GM12878 (cell line): ENCODE data around the gene KRTAP10-9.
"Not testable (repeated sequence)": the region's sequence is repeated elsewhere in the genome, so short reads cannot be mapped to it uniquely, and the experiment has no call there.

Source experiments
- BHLHE40 ChIP-seq, 2 experiments: fragments of 450-650 bp in 1 of 2; IDR thresholded peaks; 2 replicates each; pipeline ENCODE4 v1.6.1; 2011 to 2017; ENCODE audit warnings: low read depth in 2 of 2, borderline replicate concordance in 1 of 2, improper control_type of control experiment in 1 of 2, low read length in 1 of 2, mild to moderate bottlenecking in 1 of 2
- CTCF ChIP-seq, 3 experiments: IDR thresholded peaks in 2 of 3; conservative IDR thresholded peaks in 1 of 3; 2 replicates each; pipeline ENCODE4 v1.5.1; 2011; ENCODE audit warnings: low read depth in 3 of 3, low read length in 3 of 3, mild to moderate bottlenecking in 3 of 3, control low read depth in 2 of 3, moderate library complexity in 2 of 3, inconsistent platforms in 1 of 3, mixed read lengths in 1 of 3; ENCODE audit not compliant: control insufficient read depth in 2 of 3, insufficient read depth in 1 of 3; ENCODE audit errors: extremely low read depth in 1 of 3
- EZH2 ChIP-seq: IDR thresholded peaks from 2 replicates; pipeline ENCODE4 v1.6.1; 2012; ENCODE audit warnings: low read depth, mild to moderate bottlenecking, control low read depth, inconsistent platforms, low read length, borderline replicate concordance; ENCODE audit not compliant: control insufficient read depth
- HDAC6 ChIP-seq: fragments of 200-600 bp; sonication (generic); IDR thresholded peaks from one replicate; pipeline ENCODE4 v1.8.0; 2017; ENCODE audit warnings: antibody characterized with exemption; ENCODE audit not compliant: unreplicated experiment
- IRF4 ChIP-seq: IDR thresholded peaks from 2 replicates; pipeline ENCODE4 v1.6.1; 2011; ENCODE audit warnings: low read depth, low read length
- JUND ChIP-seq: IDR thresholded peaks from 2 replicates; pipeline ENCODE4 v1.6.1; 2012; ENCODE audit warnings: low read depth, mild to moderate bottlenecking, low read length, improper control_type of control experiment, moderate library complexity
- POLR2A ChIP-seq: IDR thresholded peaks from 2 replicates; pipeline ENCODE4 v1.6.1; 2011; ENCODE audit warnings: low read depth, mild to moderate bottlenecking, low read length
- RAD21 ChIP-seq: IDR thresholded peaks from 2 replicates; pipeline ENCODE4 v1.6.1; 2011; ENCODE audit warnings: mild to moderate bottlenecking, low read depth, low read length, moderate library complexity; ENCODE audit not compliant: insufficient read depth
- RAD51 ChIP-seq: fragments of 450-650 bp; IDR thresholded peaks from 2 replicates; pipeline ENCODE4 v1.6.1; 2016; ENCODE audit warnings: moderate library complexity, mild to moderate bottlenecking, inconsistent platforms
- ZBED1 ChIP-seq: IDR thresholded peaks from 2 replicates; pipeline ENCODE4 v1.6.1; 2016; ENCODE audit warnings: borderline replicate concordance
- ZBTB40 ChIP-seq: fragments of 450-650 bp; IDR thresholded peaks from 2 replicates; pipeline ENCODE4 v1.6.1; 2016; ENCODE audit warnings: mild to moderate bottlenecking, moderate library complexity, borderline replicate concordance
- TF ChIP-seq, protein P1 (sequence below): IDR thresholded peaks from 2 replicates; pipeline ENCODE4 v1.6.1; 2011; ENCODE audit warnings: mild to moderate bottlenecking, low read depth, low read length, moderate library complexity; ENCODE audit not compliant: insufficient replicate concordance

- TF ChIP-seq, protein P1, sequence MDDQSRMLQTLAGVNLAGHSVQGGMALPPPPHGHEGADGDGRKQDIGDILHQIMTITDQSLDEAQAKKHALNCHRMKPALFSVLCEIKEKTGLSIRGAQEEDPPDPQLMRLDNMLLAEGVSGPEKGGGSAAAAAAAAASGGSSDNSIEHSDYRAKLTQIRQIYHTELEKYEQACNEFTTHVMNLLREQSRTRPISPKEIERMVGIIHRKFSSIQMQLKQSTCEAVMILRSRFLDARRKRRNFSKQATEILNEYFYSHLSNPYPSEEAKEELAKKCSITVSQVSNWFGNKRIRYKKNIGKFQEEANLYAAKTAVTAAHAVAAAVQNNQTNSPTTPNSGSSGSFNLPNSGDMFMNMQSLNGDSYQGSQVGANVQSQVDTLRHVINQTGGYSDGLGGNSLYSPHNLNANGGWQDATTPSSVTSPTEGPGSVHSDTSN, result not testable (repeated sequence)
- TF ChIP-seq ZBTB40; RAD21; JUND; ZBED1; EZH2; CTCF (IDR thresholded peaks at IDR 0.05 in 2 of 3, conservative IDR thresholded peaks at IDR 0.05 in 1 of 3; ENCODE audit: control insufficient read depth in 2 of 3, extremely low read depth in 1 of 3, insufficient read depth in 1 of 3, low read depth in 3 of 3, low read length in 3 of 3); IRF4; HDAC6; POLR2A; RAD51; BHLHE40 (IDR thresholded peaks at IDR 0.05; ENCODE audit: borderline replicate concordance in 1 of 2, low read depth in 2 of 2, low read length in 1 of 2): not testable (repeated sequence)
These were observed 26.5 kb upstream of the KRTAP10-9 start, which contains the start of gene KRTAP10-7 for GRCh38 chr21:44600118-44600978.
